DOHH2 (cell line): ENCODE measurements around the gene SCUBE1.
"Not testable (repeated sequence)": the region's sequence is repeated elsewhere in the genome, so short reads cannot be mapped to it uniquely, and the experiment has no call there.

ENCODE experiments used
- H3F3A ChIP-seq: fragments of 200-600 bp; sonication (generic), shearing (Covaris generic); 2 replicates; pipeline ENCODE4 v1.6.0; 2016; ENCODE audit warnings: antibody characterized with exemption, mild to moderate bottlenecking; ENCODE audit not compliant: control insufficient read depth, insufficient read depth
- H3K27ac ChIP-seq: fragments of 200-600 bp; sonication (generic); 2 replicates; pipeline ENCODE4 v1.5.1; 2014; ENCODE audit warnings: low read depth, mild to moderate bottlenecking, low read length, moderate library complexity
- H3K27me3 ChIP-seq: fragments of 200-600 bp; sonication (generic); 2 replicates; pipeline ENCODE4 v1.6.1; 2014; ENCODE audit warnings: mild to moderate bottlenecking, low read length, mixed read lengths; ENCODE audit not compliant: control insufficient read depth
- H3K36me3 ChIP-seq: fragments of 200-600 bp; sonication (generic); 2 replicates; pipeline ENCODE4 v1.6.1; 2014; ENCODE audit warnings: mild to moderate bottlenecking, low read length, moderate library complexity, mixed read lengths; ENCODE audit not compliant: control insufficient read depth
- H3K4me1 ChIP-seq: fragments of 200-600 bp; sonication (generic); 2 replicates; pipeline ENCODE4 v1.6.1; 2014; ENCODE audit warnings: mild to moderate bottlenecking, low read length, mixed read lengths; ENCODE audit not compliant: control insufficient read depth
- H3K4me2 ChIP-seq: fragments of 200-600 bp; sonication (generic); 2 replicates; pipeline ENCODE4 v1.6.0; 2014; ENCODE audit warnings: mild to moderate bottlenecking, low read length, moderate library complexity
- H3K4me3 ChIP-seq: fragments of 200-600 bp; sonication (generic); 2 replicates; pipeline ENCODE4 v1.5.1; 2014; ENCODE audit warnings: mild to moderate bottlenecking, low read length, mixed read lengths
- H3K79me2 ChIP-seq: fragments of 200-600 bp; sonication (generic); 2 replicates; pipeline ENCODE4 v1.6.1; 2014; ENCODE audit warnings: mild to moderate bottlenecking, low read length, mixed read lengths; ENCODE audit not compliant: control insufficient read depth
- H3K9me2 ChIP-seq: fragments of 200-600 bp; sonication (generic); replicated peaks from 2 replicates; pipeline ENCODE4 v1.6.1; 2014; ENCODE audit warnings: mild to moderate bottlenecking, low read length, mixed read lengths; ENCODE audit not compliant: control insufficient read depth
- H3K9me3 ChIP-seq: fragments of 200-600 bp; sonication (generic); 2 replicates; pipeline ENCODE4 v1.6.1; 2014; ENCODE audit warnings: antibody characterized with exemption, low read length, mixed read lengths; ENCODE audit not compliant: control insufficient read depth, insufficient read depth
- H4K20me1 ChIP-seq: fragments of 200-600 bp; sonication (generic); 2 replicates; pipeline ENCODE4 v1.6.0; 2014; ENCODE audit warnings: low read depth, mild to moderate bottlenecking, antibody characterized with exemption, low read length, moderate library complexity; ENCODE audit not compliant: control insufficient read depth, insufficient read depth
- EZH2phosphoT487 ChIP-seq: fragments of 200-600 bp; sonication (generic); IDR thresholded peaks from 2 replicates; pipeline ENCODE4 v1.6.1; 2017; ENCODE audit warnings: borderline replicate concordance, mild to moderate bottlenecking, antibody characterized with exemption, low read length, moderate library complexity, mixed read lengths
- TF ChIP-seq, protein P1 (sequence below): fragments of 200-600 bp; sonication (generic); IDR thresholded peaks from one replicate; pipeline ENCODE4 v1.5.1; 2014; ENCODE audit warnings: antibody characterized with exemption, mild to moderate bottlenecking, low read depth, low read length; ENCODE audit not compliant: poor library complexity, severe bottlenecking

The SCUBE1 gene

DNA sequence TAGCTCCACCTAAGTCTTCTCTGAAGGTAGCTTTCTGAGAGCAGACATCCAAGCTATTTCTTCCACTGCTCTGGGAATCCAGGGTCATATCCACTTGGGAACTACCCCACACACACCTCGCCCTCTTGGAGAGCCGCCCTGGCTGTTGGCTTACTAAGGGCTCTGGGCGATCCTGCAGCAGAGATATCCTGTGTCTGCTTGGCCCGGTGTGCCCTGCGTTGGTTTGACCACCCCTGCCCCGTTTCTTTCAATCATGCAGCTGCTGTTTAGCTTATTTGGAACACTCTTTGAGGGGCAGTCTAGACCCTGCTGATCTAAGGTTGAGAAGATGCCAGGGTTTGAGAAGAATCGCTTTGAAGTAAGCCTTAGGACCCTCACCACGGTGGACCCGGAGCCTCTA, 17.4 kb upstream of the SCUBE1 start:
- TF ChIP-seq, protein P1, sequence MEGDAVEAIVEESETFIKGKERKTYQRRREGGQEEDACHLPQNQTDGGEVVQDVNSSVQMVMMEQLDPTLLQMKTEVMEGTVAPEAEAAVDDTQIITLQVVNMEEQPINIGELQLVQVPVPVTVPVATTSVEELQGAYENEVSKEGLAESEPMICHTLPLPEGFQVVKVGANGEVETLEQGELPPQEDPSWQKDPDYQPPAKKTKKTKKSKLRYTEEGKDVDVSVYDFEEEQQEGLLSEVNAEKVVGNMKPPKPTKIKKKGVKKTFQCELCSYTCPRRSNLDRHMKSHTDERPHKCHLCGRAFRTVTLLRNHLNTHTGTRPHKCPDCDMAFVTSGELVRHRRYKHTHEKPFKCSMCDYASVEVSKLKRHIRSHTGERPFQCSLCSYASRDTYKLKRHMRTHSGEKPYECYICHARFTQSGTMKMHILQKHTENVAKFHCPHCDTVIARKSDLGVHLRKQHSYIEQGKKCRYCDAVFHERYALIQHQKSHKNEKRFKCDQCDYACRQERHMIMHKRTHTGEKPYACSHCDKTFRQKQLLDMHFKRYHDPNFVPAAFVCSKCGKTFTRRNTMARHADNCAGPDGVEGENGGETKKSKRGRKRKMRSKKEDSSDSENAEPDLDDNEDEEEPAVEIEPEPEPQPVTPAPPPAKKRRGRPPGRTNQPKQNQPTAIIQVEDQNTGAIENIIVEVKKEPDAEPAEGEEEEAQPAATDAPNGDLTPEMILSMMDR, result no peak
- no peak for TF ChIP-seq EZH2phosphoT487
- no peaks in the 10 kb centered on the region for H3K4me1 ChIP-seq
- no peak overlapping the region for H3K4me2 ChIP-seq
- no peaks in the 10 kb centered on the region for H3K9me2 ChIP-seq
- H3K9me3 ChIP-seq, result no peaks in the 10 kb centered on the region
- no peak overlapping the region for H3K27ac ChIP-seq
- no peaks in the 10 kb centered on the region for H3F3A ChIP-seq
- no peaks in the 10 kb centered on the region for H3K27me3 ChIP-seq
- H3K79me2 ChIP-seq, result no peaks in the 10 kb centered on the region
- no peaks in the 10 kb centered on the region for H4K20me1 ChIP-seq
- no peaks in the 10 kb centered on the region for H3K36me3 ChIP-seq
- no peak overlapping the region for H3K4me3 ChIP-seq

DNA sequence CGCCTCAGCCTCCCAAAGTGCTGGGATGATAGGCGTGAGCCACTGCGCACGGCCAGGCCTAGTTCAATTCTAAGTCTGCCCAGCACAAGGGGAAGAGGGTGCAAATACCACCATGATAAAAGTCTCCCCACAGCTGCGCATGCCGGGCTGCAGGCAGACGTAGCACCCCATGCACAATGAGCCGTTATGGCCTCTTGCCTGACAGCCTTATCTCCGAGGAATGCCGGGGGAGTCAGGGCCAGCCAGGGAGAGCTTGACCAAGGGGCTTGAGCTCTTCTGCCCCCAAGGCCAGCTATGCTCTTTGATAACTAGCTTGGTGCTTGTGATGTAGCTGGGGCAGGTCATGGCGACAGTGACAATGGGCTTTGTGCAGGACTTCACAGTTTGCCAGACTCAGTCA, 13.7 kb upstream of the SCUBE1 start:
- H3K9me3 ChIP-seq, result no peaks in the 10 kb centered on the region
- no peaks in the 10 kb centered on the region; the same call in 1 of the 2 replicates for H3K27me3 ChIP-seq
- no peaks in the 10 kb centered on the region for H4K20me1 ChIP-seq
- H3K9me2 ChIP-seq, result no peaks in the 10 kb centered on the region
- no peaks in the 10 kb centered on the region for H3K36me3 ChIP-seq
- no peak overlapping the region for H3K4me2 ChIP-seq
- no peak overlapping the region for H3K27ac ChIP-seq
- H3K4me1 ChIP-seq, result no peaks in the 10 kb centered on the region
- H3F3A ChIP-seq, result no peaks in the 10 kb centered on the region
- H3K79me2 ChIP-seq, result no peaks in the 10 kb centered on the region
- TF ChIP-seq, protein P1, result no peak
- TF ChIP-seq EZH2phosphoT487, result no peak
- no peak overlapping the region for H3K4me3 ChIP-seq

DNA sequence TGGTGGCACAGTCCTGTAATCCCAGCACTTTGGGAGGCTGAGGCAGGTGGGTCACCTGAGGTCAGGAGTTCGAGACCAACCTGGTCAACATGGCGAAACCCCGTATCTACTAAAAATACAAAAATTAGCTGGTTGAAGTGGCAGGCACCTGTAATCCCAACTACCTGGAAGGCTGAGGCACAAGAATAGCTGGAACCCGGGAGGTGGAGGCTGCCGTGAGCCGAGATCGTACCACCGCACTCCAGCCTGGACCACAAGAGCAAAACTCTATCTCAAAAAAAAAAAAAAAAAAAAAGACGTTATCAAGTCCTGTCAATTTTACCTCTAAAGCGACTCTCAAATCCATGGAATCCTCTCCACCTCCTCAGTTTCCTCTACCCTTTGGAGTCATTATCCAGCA, 12.5 kb upstream of the SCUBE1 start:
- H3K27me3 ChIP-seq, H3K4me1 ChIP-seq, H3K79me2 ChIP-seq, H3K27ac ChIP-seq, H3F3A ChIP-seq, H3K4me3 ChIP-seq, H3K9me3 ChIP-seq, H3K9me2 ChIP-seq, H4K20me1 ChIP-seq, H3K36me3 ChIP-seq, H3K4me2 ChIP-seq: not testable (repeated sequence)

- Histone ChIP-seq H3F3A (no peaks in the 10 kb centered on the region), H3K27ac (no peak overlapping the region), H3K9me2 (no peaks in the 10 kb centered on the region), H3K4me3 (no peak overlapping the region), H3K27me3 (no peaks in the 10 kb centered on the region; the same call in 1 of the 2 replicates), H3K4me2 (no peak overlapping the region), H3K9me3 (no peaks in the 10 kb centered on the region), H3K79me2 (no peaks in the 10 kb centered on the region), H3K4me1 (no peaks in the 10 kb centered on the region), H4K20me1 (no peaks in the 10 kb centered on the region), H3K36me3 (no peaks in the 10 kb centered on the region)
- no peak for TF ChIP-seq EZH2phosphoT487
- TF ChIP-seq, protein P1, result no peak
Observed at GRCh38 chr22:43351966-43352345, 8.8 kb upstream of the SCUBE1 start.
